K562 (cell line): ENCODE results near the gene GABARAP. TPM values are rescaled to one million over a fixed set of nuclear protein-coding genes. Genes with fewer than 3 reads are reported as not detected.

Source experiments
- FOXP4 ChIP-seq: sonication (generic); formaldehyde crosslinking; IDR thresholded peaks from 2 replicates; pipeline ENCODE4 v1.8.0; 2022; ENCODE audit warnings: mild to moderate bottlenecking, missing genetic modification reagents, borderline replicate concordance
- MAX ChIP-seq: sonication (generic); formaldehyde crosslinking; IDR thresholded peaks from 2 replicates; pipeline ENCODE4 v1.9.0; 2022; ENCODE audit warnings: mild to moderate bottlenecking, missing genetic modification reagents
- MGA ChIP-seq: fragments of 450-650 bp; IDR thresholded peaks from 2 replicates; pipeline ENCODE4 v1.6.1; 2016; ENCODE audit warnings: mild to moderate bottlenecking, moderate library complexity
- MLX ChIP-seq, 2 experiments: fragments of 450-650 bp in 1 of 2; sonication (generic) in 1 of 2; formaldehyde crosslinking; conservative IDR thresholded peaks; 2 replicates each; pipeline versions ENCODE4 v1.4.0 to v1.8.1; 2020 to 2022; ENCODE audit warnings: mild to moderate bottlenecking in 1 of 2, missing genetic modification reagents in 1 of 2
- RAD21 ChIP-seq, 2 experiments: fragments of 250-450 bp in 1 of 2; fragments of 450-650 bp in 1 of 2; sonication (Bioruptor Pico) in 1 of 2; formaldehyde crosslinking in 1 of 2; IDR thresholded peaks in 1 of 2; conservative IDR thresholded peaks in 1 of 2; 2 replicates each; pipeline versions ENCODE4 v1.4.0 to v1.8.0; 2020 to 2022; ENCODE audit warnings: mild to moderate bottlenecking in 2 of 2, moderate library complexity in 1 of 2
- SIN3A ChIP-seq, 2 experiments: fragments of 150-350 bp in 1 of 2; IDR thresholded peaks; 2 replicates each; pipeline ENCODE4 v1.6.1; 2011 to 2016; ENCODE audit warnings: borderline replicate concordance in 2 of 2, low read depth in 2 of 2, low read length in 2 of 2, mild to moderate bottlenecking in 2 of 2, moderate library complexity in 2 of 2; ENCODE audit not compliant: control insufficient read depth in 1 of 2
- TCFL5 ChIP-seq: fragments of 250-450 bp; sonication (Bioruptor Pico); conservative IDR thresholded peaks from 2 replicates; pipeline ENCODE4 v1.6.1; 2021; ENCODE audit warnings: mild to moderate bottlenecking, moderate library complexity, matching md5 sums
- XRCC3 ChIP-seq: fragments of 450-650 bp; IDR thresholded peaks from 2 replicates; pipeline ENCODE4 v1.6.1; 2017; ENCODE audit warnings: mild to moderate bottlenecking, moderate library complexity
- ZFX ChIP-seq: sonication (generic); formaldehyde crosslinking; IDR thresholded peaks from 2 replicates; pipeline ENCODE4 v1.8.0; 2022; ENCODE audit warnings: mild to moderate bottlenecking, missing genetic modification reagents, moderate library complexity
- ZNF444 ChIP-seq: fragments of 250-450 bp; sonication (Bioruptor Pico); IDR thresholded peaks from 2 replicates; pipeline ENCODE4 v1.4.0; 2020; ENCODE audit warnings: mild to moderate bottlenecking, moderate library complexity
- ZNF561 ChIP-seq: fragments of 450-650 bp; formaldehyde crosslinking; conservative IDR thresholded peaks from 2 replicates; pipeline ENCODE4 v1.4.0; 2020; ENCODE audit warnings: mild to moderate bottlenecking, moderate library complexity
- polyA plus RNA-seq, 8 experiments: library from polyadenylated mRNA; depleted of rRNA in 4 of 8; stranded (reverse) in 5 of 8; unstranded in 3 of 8; fragments of >200 nt; fragmentation: Nextera tagmentation in 2 of 8; fragmentation: Illumina TruSeq in 1 of 8; extraction: Ambion mirVana in 2 of 8; extraction: Trizol in 1 of 8; gene quantifications; 2 replicates each; pipeline versions ENCODE4 v1.2.1 to v1.2.3, GENCODE V29; 2011 to 2014; ENCODE audit warnings: inconsistent platforms in 1 of 8, missing spikeins in 1 of 8
- total RNA-seq, 7 experiments: library from RNA; depleted of rRNA in 6 of 7; stranded (reverse); fragments of >200 nt in 6 of 7; fragmentation: Illumina TruSeq in 2 of 7; extraction: Trizol in 2 of 7; gene quantifications; 2 replicates each; pipeline versions ENCODE4 v1.2.1 to v1.2.3, GENCODE V29; 2011 to 2021; ENCODE audit warnings: low replicate concordance in 1 of 7

Gene GABARAP
- total and polyA plus RNA-seq, 9 of the 15 experiments (the other 6 are each of a cell fraction or from before 2014, with no cell fraction given), result 47.5 to 373 (median 152) TPM

- TF ChIP-seq FOXP4, result no peak
- no peak for TF ChIP-seq SIN3A (IDR thresholded peaks at IDR 0.05; ENCODE audit: borderline replicate concordance in 2 of 2, control insufficient read depth in 1 of 2, low read depth in 2 of 2, low read length in 2 of 2)
- TF ChIP-seq MAX, result peak; percentile 33
- no peak for TF ChIP-seq MGA
- TF ChIP-seq ZFX (CRISPR knock-in tag), result no peak
- no peak for TF ChIP-seq ZNF444 (CRISPR knock-in tag)
- TF ChIP-seq ZNF561 (CRISPR knock-in tag), result no peak
- no peak for TF ChIP-seq XRCC3
- no peak for TF ChIP-seq MLX (CRISPR knock-in tag; conservative IDR thresholded peaks at IDR 0.05)
- TF ChIP-seq RAD21 (CRISPR knock-in tag; conservative IDR thresholded peaks at IDR 0.05 in 1 of 2, IDR thresholded peaks at IDR 0.05 in 1 of 2), result peak in 1 of 2 experiments; percentile 35; a peak in 1 of 4 replicates
- TF ChIP-seq TCFL5 (CRISPR knock-in tag), result no peak
Measured at GRCh38 chr17:7214300-7215135, 27.7 kb downstream of the GABARAP start (continued).
